IMR-90 (cell line): ENCODE results near the gene GRIN1. TPM values are rescaled to one million over a fixed set of nuclear protein-coding genes. Genes with fewer than 3 reads are reported as not detected.

Experiments
- ATAC-seq: fragments of 200-7000 bp; cut with Tn5 transposase; 2 replicates; pipeline ENCODE4 v1.9.1; 2020; ENCODE audit warnings: low read depth, mild to moderate bottlenecking, moderate library complexity
- BruUV-seq: library from RNA; stranded (reverse); fragments of 400-500 nt; replicated peaks from 2 replicates; lab custom pipeline; 2021; lab: Mats Ljungman, UMichigan
- CTCF ChIA-PET: fragments of 300-600 bp; formaldehyde crosslinking; extraction: SDS; loops from one replicate; lab custom pipeline; 2021; ENCODE audit warnings: antibody characterized with exemption; lab: Yijun Ruan, JAX
- POLR2A ChIA-PET: fragments of 300-600 bp; sonication (Branson Sonifier 250); formaldehyde crosslinking; loops from one replicate; lab custom pipeline; 2022; ENCODE audit warnings: antibody characterized with exemption; ENCODE audit not compliant: unreplicated experiment; lab: Charles Lee
- DNase-seq: peaks from one replicate; pipeline ENCODE4 v3.0.0; 2013
- H2AFZ ChIP-seq: replicated peaks from 2 replicates; pipeline ENCODE3; 2013; ENCODE audit warnings: low read length, mild to moderate bottlenecking; ENCODE audit not compliant: poor library complexity
- H2AK5ac ChIP-seq: 2 replicates; pipeline ENCODE4 v1.6.1; 2013; ENCODE audit warnings: low read depth, low read length, inconsistent platforms
- H2AK9ac ChIP-seq: replicated peaks from 2 replicates; pipeline ENCODE3; 2013; ENCODE audit warnings: mild to moderate bottlenecking, low read depth, low read length, moderate library complexity; ENCODE audit not compliant: poor library complexity
- H2BK120ac ChIP-seq: 2 replicates; pipeline ENCODE4 v1.6.1; 2013; ENCODE audit warnings: low read depth, low read length, inconsistent platforms
- H2BK15ac ChIP-seq: 3 replicates; pipeline ENCODE4 v1.6.1; 2013; ENCODE audit warnings: low read depth, low read length, inconsistent platforms
- H2BK20ac ChIP-seq: 2 replicates; pipeline ENCODE4 v1.6.1; 2013; ENCODE audit warnings: low read depth, mild to moderate bottlenecking, inconsistent platforms, low read length, moderate library complexity
- H2BK5ac ChIP-seq: 2 replicates; pipeline ENCODE4 v1.6.1; 2013; ENCODE audit warnings: mild to moderate bottlenecking, low read depth, low read length, inconsistent platforms; ENCODE audit not compliant: poor library complexity, severe bottlenecking
- H3K14ac ChIP-seq: replicated peaks from 2 replicates; pipeline ENCODE4 v1.6.1; 2013; ENCODE audit warnings: low read depth, low read length, inconsistent platforms
- H3K18ac ChIP-seq: 2 replicates; pipeline ENCODE4 v1.6.1; 2013; ENCODE audit warnings: low read depth, low read length, control low read depth
- H3K23ac ChIP-seq: 2 replicates; pipeline ENCODE4 v1.6.1; 2013; ENCODE audit warnings: low read depth, low read length, inconsistent platforms
- H3K27ac ChIP-seq: 2 replicates; pipeline ENCODE4 v1.5.1; 2013; ENCODE audit warnings: mild to moderate bottlenecking, control low read depth, low read length; ENCODE audit not compliant: insufficient read depth
- H3K27me3 ChIP-seq: 2 replicates; pipeline ENCODE4 v1.6.1; 2013; ENCODE audit warnings: low read length; ENCODE audit not compliant: control insufficient read depth, insufficient read depth
- H3K36me3 ChIP-seq: 2 replicates; pipeline ENCODE4 v1.6.1; 2013; ENCODE audit warnings: low read length, mixed read lengths; ENCODE audit not compliant: control insufficient read depth, insufficient read depth
- H3K4ac ChIP-seq: 2 replicates; pipeline ENCODE4 v1.6.1; 2013; ENCODE audit warnings: low read depth, low read length, inconsistent platforms
- H3K4me1 ChIP-seq: 2 replicates; pipeline ENCODE4 v1.6.1; 2013; ENCODE audit warnings: low read length, mixed read lengths; ENCODE audit not compliant: control insufficient read depth, insufficient read depth
- H3K4me2 ChIP-seq: 2 replicates; pipeline ENCODE4 v1.6.1; 2013; ENCODE audit warnings: low read depth, mild to moderate bottlenecking, control low read depth, low read length, moderate library complexity
- H3K4me3 ChIP-seq: 2 replicates; pipeline ENCODE4 v1.5.1; 2013; ENCODE audit warnings: low read depth, mild to moderate bottlenecking, control low read depth, low read length, moderate library complexity; ENCODE audit not compliant: insufficient read depth
- H3K56ac ChIP-seq: 2 replicates; pipeline ENCODE4 v1.6.1; 2013; ENCODE audit warnings: low read length, inconsistent platforms; ENCODE audit not compliant: insufficient read depth; ENCODE audit errors: extremely low read depth
- H3K79me1 ChIP-seq, 2 experiments: 2 replicates each; pipeline ENCODE4 v1.6.1; 2013; ENCODE audit warnings: low read length in 2 of 2, inconsistent platforms in 1 of 2, low read depth in 1 of 2
- H3K9ac ChIP-seq: 2 replicates; pipeline ENCODE4 v1.6.1; 2013; ENCODE audit warnings: low read depth, low read length, control low read depth
- H3K9me1 ChIP-seq: 2 replicates; pipeline ENCODE4 v1.6.1; 2013; ENCODE audit warnings: low read length, inconsistent platforms; ENCODE audit not compliant: insufficient read depth
- H3K9me3 ChIP-seq: 2 replicates; pipeline ENCODE4 v1.6.1; 2013; ENCODE audit warnings: low read length; ENCODE audit not compliant: control insufficient read depth, insufficient read depth
- H4K20me1 ChIP-seq: 2 replicates; pipeline ENCODE4 v1.6.1; 2013; ENCODE audit warnings: low read length, inconsistent platforms; ENCODE audit not compliant: insufficient read depth
- H4K5ac ChIP-seq: 2 replicates; pipeline ENCODE4 v1.6.1; 2013; ENCODE audit warnings: mild to moderate bottlenecking, low read depth, low read length, control low read depth
- H4K8ac ChIP-seq, 2 experiments: 2 replicates each; pipeline ENCODE4 v1.6.1; 2013; ENCODE audit warnings: low read depth in 2 of 2, low read length in 2 of 2, control low read depth in 1 of 2, inconsistent platforms in 1 of 2
- H4K91ac ChIP-seq: 2 replicates; pipeline ENCODE4 v1.6.1; 2013; ENCODE audit warnings: low read depth, low read length, inconsistent platforms; ENCODE audit not compliant: insufficient read depth
- BHLHE40 ChIP-seq: fragments of 150-350 bp; IDR thresholded peaks from 2 replicates; pipeline ENCODE4 v1.6.1; 2016; ENCODE audit warnings: mild to moderate bottlenecking, low read depth, low read length
- MAZ ChIP-seq: IDR thresholded peaks from 2 replicates; pipeline ENCODE4 v1.6.1; 2012; ENCODE audit warnings: low read depth, mild to moderate bottlenecking, low read length, improper control_type of control experiment, moderate library complexity, borderline replicate concordance
- MXI1 ChIP-seq: IDR thresholded peaks from 2 replicates; pipeline ENCODE4 v1.6.1; 2012; ENCODE audit warnings: low read depth, mild to moderate bottlenecking, low read length, moderate library complexity, borderline replicate concordance
- POLR2A ChIP-seq: IDR thresholded peaks from 2 replicates; pipeline ENCODE4 v1.6.1; 2012; ENCODE audit warnings: mild to moderate bottlenecking, low read depth, low read length
- RAD21 ChIP-seq: IDR thresholded peaks from 2 replicates; pipeline ENCODE4 v1.6.1; 2012; ENCODE audit warnings: low read length, improper control_type of control experiment
- SMC3 ChIP-seq: fragments of 150-350 bp; IDR thresholded peaks from 2 replicates; pipeline ENCODE4 v1.6.1; 2016; ENCODE audit warnings: low read depth, mild to moderate bottlenecking, antibody characterized with exemption, low read length, moderate library complexity
- WGBS, 2 experiments: methylation state at CpG; one replicate each; pipeline versions ENCODE4 v1.1.5 to v1.1.7; 2013; ENCODE audit warnings: missing lambda C conversion rate in 2 of 2; ENCODE audit not compliant: insufficient read length in 1 of 2; ENCODE audit errors: extremely low coverage in 2 of 2; 5-methylcytosine and 5-hydroxymethylcytosine counted together
- dilution Hi-C: fragments of 300-500 bp; cut with HindIII; formaldehyde crosslinking; loops from one replicate; pipeline ENCODE4 v1.14.3; 2018; ENCODE audit warnings: low sequenced_read_pairs; ENCODE audit not compliant: unreplicated experiment
- in situ Hi-C: fragments of 300-500 bp; cut with MboI; formaldehyde crosslinking; loops from 3 replicates; pipeline ENCODE4 v1.14.3; 2019; ENCODE audit warnings: low sequenced_read_pairs, inconsistent platforms, mixed read lengths
- intact Hi-C: fragments of 100-400 bp; cut with micrococcal nuclease; formaldehyde crosslinking; loops from 2 replicates; pipeline ENCODE4 v1.10.0; 2022
- polyA plus RNA-seq, 3 experiments: library from polyadenylated mRNA; depleted of rRNA; stranded (reverse); fragments of >200 nt; gene quantifications; 2 replicates each; pipeline ENCODE4 v1.2.3, GENCODE V29; 2012; ENCODE audit warnings: low replicate concordance in 1 of 3
- total RNA-seq: library from RNA; depleted of rRNA; stranded (reverse); fragments of >200 nt; gene quantifications from 2 replicates; pipeline ENCODE4 v1.2.3, GENCODE V29; 2012

Gene GRIN1
- total and polyA plus RNA-seq, 2 of the 4 experiments (the other 2 are of a cell fraction), result 0.09 TPM; not detected in 1

GRCh38 chr9:137195525-137196220, 56.7 kb downstream of the GRIN1 start:
- ATAC-seq (no peak), DNase-seq (no peak)
- CTCF ChIA-PET, result interaction anchor here (1.0 kb wide), 1 partner anchor 31 kb away, joined by 3 read pairs; the partner anchor contains the start of gene RNF224
- H2BK20ac ChIP-seq, result no peak overlapping the region
- no peak overlapping the region for H2BK15ac ChIP-seq
- H4K5ac ChIP-seq, result no peak overlapping the region
- peaks cover 18% of the 10 kb centered on the region for H3K36me3 ChIP-seq
- no peak overlapping the region for H3K4ac ChIP-seq
- peaks cover 7 to 70% of the 10 kb centered on the region in 2 experiments for H3K79me1 ChIP-seq
- H3K4me1 ChIP-seq, result peaks cover 15% of the 10 kb centered on the region
- TF ChIP-seq RAD21 (no peak), SMC3 (no peak), BHLHE40 (no peak), POLR2A (no peak), MXI1 (no peak), MAZ (no peak)
- no peak overlapping the region for H3K9ac ChIP-seq
- no peak overlapping the region for H3K27ac ChIP-seq
- no peak overlapping the region for H2BK120ac ChIP-seq
- no TSS peak for BruUV-seq
- H2AK9ac ChIP-seq, result no peak overlapping the region
- intact Hi-C loops, result no loop called here
- H2AFZ ChIP-seq, result no peak overlapping the region
- in situ Hi-C loops, result no loop called here
- H2BK5ac ChIP-seq, result no peak overlapping the region
- POLR2A ChIA-PET, result no interaction called here
- H3K23ac ChIP-seq, result no peak overlapping the region
- 87% methylated on average over 16 of the region's 21 CpGs; no CpG with 5 or more reads in 1 of the 2 experiments for WGBS, 2 experiments
- no peak overlapping the region for H3K4me3 ChIP-seq
- peaks cover 39% of the 10 kb centered on the region for H4K20me1 ChIP-seq
- no peaks in the 10 kb centered on the region for H3K9me3 ChIP-seq
- no peak overlapping the region for H2AK5ac ChIP-seq
- H3K27me3 ChIP-seq, result no peaks in the 10 kb centered on the region
- H3K14ac ChIP-seq, result no peak overlapping the region
- H3K18ac ChIP-seq, result no peak overlapping the region
- no peaks in the 10 kb centered on the region for H3K9me1 ChIP-seq
- H4K8ac ChIP-seq, result no peak overlapping the region
- H3K4me2 ChIP-seq, result no peak overlapping the region
- no peak overlapping the region for H4K91ac ChIP-seq
- dilution Hi-C loops, result no loop called here
- H3K56ac ChIP-seq, result no peak overlapping the region
